ENCODE measurements around the gene CAMK2D.
A peak's percentile ranks its signal among the peaks of the same experiment; 100 is the strongest.

The CAMK2D gene

DNA sequence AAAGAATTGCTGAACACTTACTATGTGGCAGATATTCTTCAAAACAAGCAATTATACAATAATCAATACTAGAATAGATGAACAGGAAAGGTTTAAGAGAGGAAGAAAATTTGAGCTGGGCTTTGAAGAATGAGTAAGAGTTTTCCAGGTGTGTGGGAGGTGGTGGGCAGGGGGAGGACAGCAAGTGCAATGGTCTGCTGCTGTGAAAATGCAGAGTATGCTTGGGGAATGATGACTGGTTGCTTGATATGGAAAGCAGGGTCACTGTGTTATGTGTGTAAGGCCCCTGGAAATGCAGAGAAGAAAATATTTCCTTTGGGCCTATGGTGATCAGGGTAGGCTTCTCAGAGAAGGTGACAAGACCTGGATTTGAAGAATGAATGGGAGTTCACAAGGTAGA lies 300.3 kb downstream of the CAMK2D start:
- peak in 1 of 2 experiments; percentile 25 for DNase-seq

DNA sequence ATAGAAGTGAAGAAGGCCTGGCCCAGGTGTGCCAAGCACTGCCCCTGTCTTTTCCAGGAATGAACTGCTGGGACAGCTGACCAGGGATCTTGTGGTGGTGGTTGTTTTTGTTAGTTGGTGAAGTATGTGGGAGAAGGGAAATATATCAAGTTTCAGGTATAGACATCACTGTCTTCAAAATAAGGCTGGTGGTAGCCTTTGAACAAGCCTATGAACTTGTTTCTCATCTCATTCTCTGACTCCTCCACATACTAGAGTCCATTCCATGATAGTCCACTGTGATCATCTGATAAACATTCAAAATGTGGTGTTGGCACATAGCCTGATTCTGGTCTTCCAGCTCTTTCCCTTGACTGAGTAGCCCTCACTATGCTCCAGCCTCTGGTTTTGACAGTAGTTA lies 303.7 kb downstream of the CAMK2D start:
- no peak for DNase-seq

- DNase-seq: no peak
Measured at GRCh38 chr4:113457121-113457520, 304.4 kb downstream of the CAMK2D start.

DNA sequence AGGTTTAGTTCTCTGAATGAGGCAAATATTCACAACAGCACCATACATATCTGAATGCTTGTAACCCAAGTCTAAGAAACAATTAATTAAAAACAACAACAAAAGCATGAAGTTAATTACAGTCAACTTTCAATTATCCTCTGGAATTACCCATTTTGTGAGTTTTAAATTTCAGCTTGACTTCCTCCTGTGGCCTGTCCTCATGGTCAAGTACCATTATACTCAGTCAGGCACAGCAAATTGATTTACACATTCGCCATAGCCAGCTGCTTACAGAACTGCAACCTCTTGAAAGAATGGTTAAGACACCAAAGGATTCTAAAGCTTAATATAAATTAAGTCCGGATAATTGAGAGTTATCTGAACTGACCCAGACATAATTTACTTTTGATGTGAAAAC lies 306.5 kb downstream of the CAMK2D start:
- no peak for DNase-seq

DNA sequence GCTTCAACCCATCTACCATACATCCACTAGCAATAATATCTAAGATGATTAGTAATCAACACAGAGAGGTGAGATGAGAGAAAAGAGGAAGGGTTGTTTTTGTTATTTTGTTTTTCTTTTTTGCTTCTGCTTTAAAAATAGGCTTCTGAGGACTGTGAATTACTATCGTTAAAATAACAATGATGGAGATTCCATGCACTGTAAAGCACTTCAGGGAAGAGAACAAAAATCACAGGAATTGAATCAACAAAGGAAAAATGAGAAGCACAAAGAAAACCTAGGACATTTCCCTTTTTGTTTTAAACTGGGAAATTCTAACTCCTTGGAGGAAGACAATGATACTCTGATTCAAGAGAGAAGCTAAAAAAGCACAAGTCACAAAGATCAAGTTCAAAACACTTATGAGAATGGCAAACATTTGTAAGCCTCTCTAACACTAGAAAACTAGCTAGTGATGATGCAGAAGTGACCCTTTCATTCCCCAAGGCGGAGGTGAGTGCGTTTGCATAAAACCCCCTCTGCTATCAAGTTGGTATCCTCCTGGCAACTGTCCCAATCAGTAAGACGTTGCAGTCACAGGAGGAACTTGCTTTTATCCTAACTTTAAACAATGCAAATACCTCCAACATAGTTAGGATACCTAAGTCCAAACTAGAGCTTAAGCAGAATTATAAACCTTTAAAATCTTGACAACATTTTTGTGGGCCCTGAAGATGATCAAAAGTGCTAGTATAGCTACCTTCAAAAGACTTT lies 308.5 kb downstream of the CAMK2D start:
- no peak for DNase-seq

DNA sequence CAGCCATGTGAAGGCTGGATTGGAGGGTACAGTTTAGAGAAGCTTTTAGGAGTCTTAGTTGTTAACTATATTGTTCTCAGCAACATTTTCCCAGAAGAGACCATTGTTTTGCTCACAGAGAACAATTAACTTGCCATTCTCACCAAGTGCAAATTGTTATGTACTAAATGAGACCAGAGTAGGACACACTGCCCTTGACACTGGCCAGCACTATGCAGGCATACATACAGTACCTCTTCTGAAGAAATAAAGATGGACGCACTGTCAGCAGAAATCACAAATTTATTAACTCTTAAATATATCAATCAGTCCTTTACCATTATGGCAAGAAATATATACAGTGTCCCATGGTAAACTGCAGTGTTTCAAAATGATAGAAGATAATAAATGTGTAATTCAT lies 309.4 kb downstream of the CAMK2D start:
- DNase-seq: no peak

- no peak for DNase-seq
Measured at GRCh38 chr4:113450295-113451080, 311.1 kb downstream of the CAMK2D start.

DNA sequence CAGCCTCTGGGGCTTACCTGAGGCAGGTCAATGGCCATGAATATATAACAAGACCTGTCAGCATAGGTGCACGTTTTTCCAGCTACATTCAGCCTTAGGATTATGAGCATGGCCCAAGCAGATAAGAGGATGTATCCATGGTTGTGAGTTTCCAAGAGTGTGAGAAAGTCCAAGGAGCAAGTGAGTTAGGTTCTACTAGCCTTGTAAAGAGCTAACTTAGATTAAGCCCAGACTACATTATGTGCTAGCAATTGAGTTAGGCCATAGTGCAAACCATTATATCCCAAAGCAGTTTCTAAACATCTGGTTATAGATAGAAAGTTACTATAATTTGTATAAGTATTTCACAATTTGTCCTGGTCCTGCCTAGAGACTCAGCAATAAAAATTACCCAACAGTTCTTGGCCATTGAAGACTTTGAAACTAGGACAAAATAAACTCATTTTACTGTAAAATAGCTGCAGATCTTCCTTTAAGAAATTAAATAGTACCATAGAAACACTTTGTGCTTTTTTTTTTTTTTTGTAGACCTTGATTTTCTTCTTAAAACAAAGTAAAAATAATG lies 312.0 kb downstream of the CAMK2D start:
- DNase-seq: no peak

- DNase-seq: peak; percentile 15 to 27
Measured at GRCh38 chr4:113447769-113448168, 313.8 kb downstream of the CAMK2D start.

GRCh38 chr4:113447061-113447460 lies 314.5 kb downstream of the CAMK2D start:
- DNase-seq: no peak

GRCh38 chr4:113446019-113446418 lies 315.5 kb downstream of the CAMK2D start:
- peak; percentile 21 to 53 for DNase-seq

DNA sequence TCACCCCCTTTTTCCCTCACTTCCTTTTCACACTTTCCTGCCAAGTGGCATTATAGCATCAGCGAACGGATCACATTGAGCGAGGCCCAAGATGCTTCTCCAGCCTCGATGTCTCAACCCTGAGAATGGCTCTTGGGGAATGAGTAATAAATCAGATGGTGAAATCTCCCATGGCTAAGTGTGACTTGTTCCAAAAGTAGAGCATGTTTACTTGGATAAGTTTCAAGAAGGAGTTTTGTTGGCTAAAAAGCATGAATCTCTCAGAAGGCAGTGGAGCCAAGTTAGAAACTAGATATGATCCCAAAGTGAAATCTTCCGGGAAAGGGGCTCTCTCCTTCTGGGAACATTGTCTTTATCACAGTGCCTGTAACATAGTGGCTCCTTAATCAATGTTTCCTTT lies 316.3 kb downstream of the CAMK2D start:
- DNase-seq: no peak

DNA sequence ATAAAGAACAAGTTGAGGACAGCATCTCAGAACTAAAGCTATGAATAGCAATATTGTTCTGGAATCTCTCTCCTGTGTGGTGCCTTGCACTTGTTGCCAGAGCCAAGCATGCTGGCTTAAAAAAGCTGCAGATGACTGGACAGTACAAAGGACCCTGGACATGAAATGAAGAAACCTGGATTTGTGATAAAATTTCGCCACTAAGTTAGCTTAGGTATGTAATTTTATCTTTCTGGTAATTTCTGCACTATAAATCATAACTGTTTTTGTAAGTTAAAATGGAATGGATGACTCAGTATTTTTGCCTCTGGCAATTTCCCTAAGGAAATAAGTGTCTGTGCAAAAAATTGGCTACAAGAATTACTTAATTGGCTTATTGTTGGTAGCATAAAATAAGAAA lies 317.2 kb downstream of the CAMK2D start:
- DNase-seq: no peak

- DNase-seq: no peak
Measured at GRCh38 chr4:113442826-113443225, 318.7 kb downstream of the CAMK2D start.

DNA sequence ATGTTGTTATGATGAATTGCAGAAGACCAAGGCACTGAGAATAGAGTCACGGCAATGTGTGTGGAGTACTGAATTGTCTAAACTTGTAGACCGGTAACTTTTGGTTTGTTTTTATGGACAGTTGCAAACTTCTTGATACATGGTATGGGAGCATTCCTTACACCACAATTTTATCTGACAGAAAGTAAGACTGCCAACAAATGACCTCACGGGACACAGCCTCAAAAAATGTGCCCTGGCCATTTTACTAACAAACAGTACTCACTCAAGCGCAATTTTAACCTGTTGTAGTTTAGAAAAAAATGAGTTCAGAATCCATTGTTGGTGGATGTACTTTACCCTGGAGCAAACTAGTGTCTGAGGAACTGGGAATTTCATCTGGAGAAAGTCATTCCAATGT lies 321.2 kb downstream of the CAMK2D start:
- DNase-seq: no peak

DNA sequence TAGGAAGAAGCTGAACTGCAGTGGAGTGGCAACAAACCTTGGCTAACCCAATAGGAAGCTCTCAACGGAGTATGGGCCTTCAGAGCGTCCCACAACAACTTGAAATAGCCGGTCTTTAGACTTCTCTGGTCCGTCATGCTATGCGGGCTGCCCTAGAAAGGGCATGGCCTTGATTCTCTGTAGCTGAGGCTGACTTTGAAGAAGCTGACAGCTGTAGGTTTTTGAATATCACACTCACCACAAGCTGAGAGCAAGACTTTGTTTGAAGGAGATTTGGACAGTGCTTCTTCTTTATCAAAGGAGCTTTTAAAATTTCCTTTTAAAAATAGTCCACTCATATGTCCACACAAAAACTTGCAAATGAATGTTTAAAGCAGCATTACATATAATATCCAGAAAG lies 322.9 kb downstream of the CAMK2D start:
- DNase-seq: no peak

DNA sequence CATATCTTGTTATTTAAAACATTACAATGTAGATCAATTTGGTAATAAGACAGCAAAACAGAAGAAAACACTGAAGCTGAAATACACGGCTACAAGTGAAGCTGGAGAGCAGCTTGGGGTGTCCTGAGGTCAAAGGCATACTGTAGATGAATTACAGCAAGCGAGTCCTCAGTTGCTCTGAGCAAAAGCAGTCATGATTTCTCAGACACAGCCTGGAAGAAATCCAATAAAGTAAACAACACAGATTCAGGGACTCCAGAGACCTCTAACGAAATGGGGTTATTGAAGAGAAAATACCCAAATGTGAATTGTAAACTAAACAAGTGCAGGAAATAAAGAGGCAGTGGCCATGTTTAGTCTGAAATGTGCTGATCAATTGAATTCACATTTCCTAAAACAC lies 324.4 kb downstream of the CAMK2D start:
- no peak for DNase-seq

- no peak for DNase-seq
Measured at GRCh38 chr4:113436360-113436759, 325.2 kb downstream of the CAMK2D start.

DNA sequence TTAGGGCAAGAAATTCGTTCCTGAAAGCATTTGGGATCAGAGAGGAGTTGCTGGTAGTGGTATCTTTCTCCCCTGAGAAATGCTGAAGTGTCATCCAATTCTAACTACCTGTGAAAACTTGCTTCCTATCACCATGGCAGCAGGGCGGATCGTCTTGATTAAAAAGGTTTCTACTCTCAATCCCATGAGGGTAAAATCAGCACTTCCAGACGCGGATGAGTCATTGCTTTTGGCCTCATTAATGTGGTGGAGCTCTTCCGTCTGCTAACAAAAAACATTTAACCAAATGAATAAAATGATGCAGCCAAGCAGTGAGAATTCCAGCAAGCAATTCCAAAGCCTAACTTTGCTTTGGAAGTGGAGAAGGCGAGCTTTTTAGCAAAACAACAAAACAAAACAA lies 325.6 kb downstream of the CAMK2D start:
- DNase-seq: peak in 1 of 2 experiments; percentile 2

DNA sequence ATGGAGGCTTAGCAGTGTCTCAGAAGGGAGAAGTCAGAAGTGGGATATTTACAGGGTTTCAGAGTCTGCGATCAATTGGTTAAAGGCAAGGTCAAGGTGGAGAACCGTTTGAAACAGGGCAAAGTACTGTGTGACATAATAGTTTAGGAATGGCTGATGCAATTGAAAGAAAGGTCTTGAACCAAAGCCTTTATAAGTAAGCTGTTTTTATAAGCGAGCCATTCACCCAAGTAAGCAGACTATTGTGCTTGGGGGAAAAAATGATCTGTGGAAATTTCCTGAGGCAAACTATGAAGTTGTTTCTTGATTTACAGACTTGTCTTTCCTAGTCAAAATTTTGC lies 327.3 kb downstream of the CAMK2D start:
- DNase-seq: no peak

- DNase-seq: no peak
Measured at GRCh38 chr4:113433536-113434246, 327.8 kb downstream of the CAMK2D start.

- no peak for DNase-seq
Measured at GRCh38 chr4:113433116-113433515, 328.4 kb downstream of the CAMK2D start.

DNA sequence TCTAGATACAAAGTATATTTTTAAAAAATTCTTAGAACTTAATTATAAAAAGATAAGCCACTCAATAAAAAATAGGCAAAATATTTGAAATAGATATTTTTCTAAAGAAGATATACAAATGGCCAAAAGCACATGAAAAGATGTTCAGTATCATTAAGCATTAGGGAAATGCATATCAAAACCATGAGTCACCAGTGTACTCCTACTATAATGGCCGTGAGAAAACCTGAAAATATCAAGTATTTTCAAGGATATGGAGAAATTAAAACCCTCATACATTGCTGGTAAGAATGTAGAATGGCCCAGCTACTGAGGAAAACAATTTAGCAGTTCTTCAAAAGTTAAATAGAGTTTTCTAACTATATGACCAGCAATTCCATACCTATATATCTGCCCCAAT lies 337.9 kb downstream of the CAMK2D start:
- DNase-seq: no peak

GRCh38 chr4:113420938-113421337 lies 340.6 kb downstream of the CAMK2D start:
- DNase-seq: no peak

All from stimulated activated CD4-positive, alpha-beta T cell treated with anti-CD3 and anti-CD28 coated beads, Interleukin-4, amount 100 ng/mL, for 4 hours (primary cell).